ENCODE data around the gene PTPRF.
A peak's percentile ranks its signal among the peaks of the same experiment; 100 is the strongest.

PTPRF gene

GRCh38 chr1:43541721-43542401 is 11.2 kb downstream of the PTPRF start:
- no peak for DNase-seq (ENCODE audit: extremely low spot score)

GRCh38 chr1:43542527-43543458 is 12.1 kb downstream of the PTPRF start:
- no peak for DNase-seq (ENCODE audit: extremely low spot score)
- CTCF ChIA-PET, result interaction anchor here (0.6 to 0.9 kb wide), 2 partner anchors 9 to 12 kb away, joined by 3 to 5 read pairs; no protein-coding TSS in a partner anchor
- POLR2A ChIA-PET, result interaction anchor here (0.8 to 1.5 kb wide), 4 partner anchors 10 to 164 kb away, joined by 3 to 5 read pairs (median 4); partner anchors contain the start of genes KDM4A and PTPRF
- TF ChIP-seq TARDBP (IDR thresholded peaks at IDR 0.05), result no peak
- TF ChIP-seq PKNOX1 (IDR thresholded peaks at IDR 0.05), result no peak
- no peak for TF ChIP-seq SUZ12 (IDR thresholded peaks at IDR 0.05)
- TF ChIP-seq ELF4 (IDR thresholded peaks at IDR 0.05), result no peak
- TF ChIP-seq ARNT (IDR thresholded peaks at IDR 0.05), result no peak
- no peak for TF ChIP-seq BHLHE40 (IDR thresholded peaks at IDR 0.05; ENCODE audit: borderline replicate concordance)
- TF ChIP-seq CTBP1 (IDR thresholded peaks at IDR 0.05; ENCODE audit: borderline replicate concordance), result no peak
- TF ChIP-seq ZNF384 (IDR thresholded peaks at IDR 0.05), result no peak
- no peak for TF ChIP-seq FOXA1 (IDR thresholded peaks at IDR 0.05)
- no peak for TF ChIP-seq FOXK2 (IDR thresholded peaks at IDR 0.05)
- TF ChIP-seq LEF1 (IDR thresholded peaks at IDR 0.05; ENCODE audit: borderline replicate concordance), result no peak
- no peak for TF ChIP-seq SP1 (IDR thresholded peaks at IDR 0.05)
- TF ChIP-seq FOXM1 (IDR thresholded peaks at IDR 0.05; ENCODE audit: borderline replicate concordance), result no peak
- no peak for TF ChIP-seq L3MBTL2 (conservative IDR thresholded peaks at IDR 0.05)

More at GRCh38 chr1:43541721-43542401, 11.2 kb downstream of the PTPRF start:
- CTCF ChIA-PET, result no interaction called here
- no peak for TF ChIP-seq BHLHE40 (IDR thresholded peaks at IDR 0.05; ENCODE audit: borderline replicate concordance)
- no peak for TF ChIP-seq FOXA1 (IDR thresholded peaks at IDR 0.05)
- no peak for TF ChIP-seq LEF1 (IDR thresholded peaks at IDR 0.05; ENCODE audit: borderline replicate concordance)
- TF ChIP-seq ZNF384 (IDR thresholded peaks at IDR 0.05), result no peak
- no peak for TF ChIP-seq NFRKB (IDR thresholded peaks at IDR 0.05)
- POLR2A ChIA-PET, result interaction anchor here (0.8 to 1.5 kb wide), 2 partner anchors 10 to 11 kb away, joined by 3 to 4 read pairs; partner anchors contain the start of gene PTPRF

GRCh38 chr1:43543567-43543966 is 12.9 kb downstream of the PTPRF start:
- ChIA-PET POLR2A (interaction anchor here (1.2 to 1.4 kb wide), 2 partner anchors 106 to 163 kb away, joined by 3 to 5 read pairs; partner anchors contain the start of gene KDM4A), CTCF (no interaction called here)
- TF ChIP-seq FOXA1 (IDR thresholded peaks at IDR 0.05) (no peak), FOXK2 (IDR thresholded peaks at IDR 0.05) (no peak), FOXM1 (IDR thresholded peaks at IDR 0.05; ENCODE audit: borderline replicate concordance) (no peak), ZNF384 (IDR thresholded peaks at IDR 0.05) (no peak), SUZ12 (IDR thresholded peaks at IDR 0.05) (no peak), TARDBP (IDR thresholded peaks at IDR 0.05) (no peak), BHLHE40 (IDR thresholded peaks at IDR 0.05; ENCODE audit: borderline replicate concordance) (no peak)
- no peak for DNase-seq (ENCODE audit: extremely low spot score)

- ChIA-PET POLR2A (no interaction called here), CTCF (interaction anchor here (0.6 to 1.2 kb wide), 2 partner anchors 16 to 410 kb away, joined by 4 to 5 read pairs; no protein-coding TSS in a partner anchor)
Measured at GRCh38 chr1:43545339-43545694, 14.6 kb downstream of the PTPRF start.

GRCh38 chr1:43545695-43546387 is 15.2 kb downstream of the PTPRF start:
- DNase-seq (ENCODE audit: extremely low spot score), result peak; percentile 67
- TF ChIP-seq L3MBTL2 (conservative IDR thresholded peaks at IDR 0.05) (no peak), ZNF384 (IDR thresholded peaks at IDR 0.05) (no peak), SP1 (IDR thresholded peaks at IDR 0.05) (no peak), FOXK2 (IDR thresholded peaks at IDR 0.05) (no peak), SUZ12 (IDR thresholded peaks at IDR 0.05) (no peak), HDGF (IDR thresholded peaks at IDR 0.05; ENCODE audit: borderline replicate concordance) (no peak), ELF4 (IDR thresholded peaks at IDR 0.05) (no peak), FOXM1 (IDR thresholded peaks at IDR 0.05; ENCODE audit: borderline replicate concordance) (no peak), CTBP1 (IDR thresholded peaks at IDR 0.05; ENCODE audit: borderline replicate concordance) (no peak), LEF1 (IDR thresholded peaks at IDR 0.05; ENCODE audit: borderline replicate concordance) (no peak), FOXA1 (IDR thresholded peaks at IDR 0.05) (no peak), PKNOX1 (IDR thresholded peaks at IDR 0.05) (no peak), TARDBP (IDR thresholded peaks at IDR 0.05) (no peak), NFRKB (IDR thresholded peaks at IDR 0.05) (no peak), ARNT (IDR thresholded peaks at IDR 0.05) (no peak), BHLHE40 (IDR thresholded peaks at IDR 0.05; ENCODE audit: borderline replicate concordance) (no peak)
- ChIA-PET CTCF (interaction anchor here (0.6 kb wide), 1 partner anchor 409 kb away, joined by 5 read pairs; no protein-coding TSS in a partner anchor), POLR2A (interaction anchor here (1.0 kb wide), 1 partner anchor 104 kb away, joined by 5 read pairs; the partner anchor contains the start of gene KDM4A)

More at GRCh38 chr1:43545339-43545694, 14.6 kb downstream of the PTPRF start:
- DNase-seq (ENCODE audit: extremely low spot score), result no peak
- TF ChIP-seq SUZ12 (IDR thresholded peaks at IDR 0.05), result no peak
- TF ChIP-seq FOXA1 (IDR thresholded peaks at IDR 0.05), result no peak
- no peak for TF ChIP-seq BHLHE40 (IDR thresholded peaks at IDR 0.05; ENCODE audit: borderline replicate concordance)

Data from HEK293T (cell line).